ENCODE data around the gene ADCY2.

The ADCY2 gene

GRCh38 chr5:7690557-7690956, 294.6 kb downstream of the ADCY2 start:
- no peaks in the 10 kb centered on the region for H3K9me3 ChIP-seq (ENCODE audit: insufficient read depth, low read length)
- TF ChIP-seq ZNF274 (IDR thresholded peaks at IDR 0.05; ENCODE audit: low read depth, low read length) (no peak), YY1 (IDR thresholded peaks at IDR 0.05; ENCODE audit: insufficient read depth, insufficient read length) (no peak), SUZ12 (IDR thresholded peaks at IDR 0.05; ENCODE audit: extremely low read depth, insufficient read depth, insufficient read length) (no peak)
- no peaks in the 10 kb centered on the region for H3K4me1 ChIP-seq (ENCODE audit: insufficient read depth, insufficient read length)
- no peak for DNase-seq (ENCODE audit: low read depth, low spot score)
- H3K27me3 ChIP-seq (ENCODE audit: insufficient read depth, insufficient read length) = no peaks in the 10 kb centered on the region
- H3K36me3 ChIP-seq (ENCODE audit: insufficient read depth, insufficient read length, low read length) = no peaks in the 10 kb centered on the region
- H3K9ac ChIP-seq (ENCODE audit: insufficient read length, low read depth) = no peak overlapping the region
- no peak overlapping the region for H3K4me3 ChIP-seq (ENCODE audit: insufficient read length, low read depth)

GRCh38 chr5:7705261-7705660, 309.3 kb downstream of the ADCY2 start:
- DNase-seq (ENCODE audit: low read depth, low spot score) = no peak
- H3K36me3 ChIP-seq (ENCODE audit: insufficient read depth, insufficient read length, low read length) = peaks cover 4% of the 10 kb centered on the region
- H3K4me3 ChIP-seq (ENCODE audit: insufficient read length, low read depth) = no peak overlapping the region
- no peaks in the 10 kb centered on the region for H3K9me3 ChIP-seq (ENCODE audit: insufficient read depth, low read length)
- no peaks in the 10 kb centered on the region for H3K27me3 ChIP-seq (ENCODE audit: insufficient read depth, insufficient read length)
- no peak for TF ChIP-seq SUZ12 (IDR thresholded peaks at IDR 0.05; ENCODE audit: extremely low read depth, insufficient read depth, insufficient read length)
- H3K4me1 ChIP-seq (ENCODE audit: insufficient read depth, insufficient read length) = no peaks in the 10 kb centered on the region
- H3K9ac ChIP-seq (ENCODE audit: insufficient read length, low read depth) = no peak overlapping the region

DNA sequence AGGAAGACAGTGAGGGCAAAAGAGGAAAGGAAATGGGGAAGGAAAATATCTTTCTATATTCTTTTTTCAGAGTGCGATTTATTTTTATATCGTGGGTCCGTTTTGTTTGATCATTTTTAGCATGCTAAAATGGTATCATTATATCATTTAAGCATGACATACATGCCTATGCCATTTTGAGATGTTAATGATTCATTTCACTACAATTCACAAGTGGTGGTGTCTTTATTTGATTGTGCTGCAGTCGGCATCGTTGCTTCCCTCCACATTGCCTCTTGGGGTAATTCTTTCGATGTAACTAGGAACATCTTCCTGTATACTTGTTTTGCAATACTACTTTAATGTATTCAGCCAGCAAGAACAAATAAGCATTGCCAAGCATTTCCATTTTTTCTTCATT, 309.8 kb downstream of the ADCY2 start:
- no peak for TF ChIP-seq ZNF274 (IDR thresholded peaks at IDR 0.05; ENCODE audit: low read depth, low read length)
- no peaks in the 10 kb centered on the region for H3K27me3 ChIP-seq (ENCODE audit: insufficient read depth, insufficient read length)
- H3K9ac ChIP-seq (ENCODE audit: insufficient read length, low read depth) = no peak overlapping the region
- H3K4me3 ChIP-seq (ENCODE audit: insufficient read length, low read depth) = no peak overlapping the region
- H3K4me1 ChIP-seq (ENCODE audit: insufficient read depth, insufficient read length) = no peaks in the 10 kb centered on the region
- DNase-seq (ENCODE audit: low read depth, low spot score) = no peak
- H3K36me3 ChIP-seq (ENCODE audit: insufficient read depth, insufficient read length, low read length) = peaks cover 4% of the 10 kb centered on the region
- H3K9me3 ChIP-seq (ENCODE audit: insufficient read depth, low read length) = no peaks in the 10 kb centered on the region

DNA sequence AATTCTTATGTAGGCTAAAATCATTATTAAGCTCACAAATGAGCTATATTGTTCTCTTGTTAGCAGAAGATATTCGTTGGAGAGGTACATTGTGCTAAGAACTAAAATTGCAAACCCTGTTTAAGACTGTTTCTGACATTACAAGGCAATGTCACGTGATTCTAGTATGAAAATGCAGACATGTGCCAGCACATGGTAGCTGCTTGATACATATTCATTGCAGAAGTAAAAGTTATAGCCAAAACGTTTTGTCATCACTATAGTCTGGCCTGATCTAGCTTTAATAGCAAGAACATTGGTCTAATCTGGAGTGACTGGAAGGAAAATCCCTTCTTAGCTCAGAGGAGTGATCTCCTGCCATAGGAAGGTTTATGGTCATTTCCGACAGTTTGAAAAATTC, 310.3 kb downstream of the ADCY2 start:
- Histone ChIP-seq H3K36me3 (ENCODE audit: insufficient read depth, insufficient read length, low read length) (peaks cover 4% of the 10 kb centered on the region), H3K9ac (ENCODE audit: insufficient read length, low read depth) (no peak overlapping the region), H3K9me3 (ENCODE audit: insufficient read depth, low read length) (no peaks in the 10 kb centered on the region), H3K4me3 (ENCODE audit: insufficient read length, low read depth) (no peak overlapping the region), H3K27me3 (ENCODE audit: insufficient read depth, insufficient read length) (no peaks in the 10 kb centered on the region), H3K4me1 (ENCODE audit: insufficient read depth, insufficient read length) (no peaks in the 10 kb centered on the region)
- TF ChIP-seq ZNF274 (IDR thresholded peaks at IDR 0.05; ENCODE audit: low read depth, low read length) (no peak), SUZ12 (IDR thresholded peaks at IDR 0.05; ENCODE audit: extremely low read depth, insufficient read depth, insufficient read length) (no peak), YY1 (IDR thresholded peaks at IDR 0.05; ENCODE audit: insufficient read depth, insufficient read length) (no peak)
- DNase-seq (ENCODE audit: low read depth, low spot score) = no peak

- H3K4me3 ChIP-seq (ENCODE audit: insufficient read length, low read depth) = no peak overlapping the region
- peaks cover 1% of the 10 kb centered on the region for H3K36me3 ChIP-seq (ENCODE audit: insufficient read depth, insufficient read length, low read length)
- no peaks in the 10 kb centered on the region for H3K27me3 ChIP-seq (ENCODE audit: insufficient read depth, insufficient read length)
- no peak for TF ChIP-seq ZNF274 (IDR thresholded peaks at IDR 0.05; ENCODE audit: low read depth, low read length)
- no peaks in the 10 kb centered on the region for H3K9me3 ChIP-seq (ENCODE audit: insufficient read depth, low read length)
- H3K9ac ChIP-seq (ENCODE audit: insufficient read length, low read depth) = no peak overlapping the region
- DNase-seq (ENCODE audit: low read depth, low spot score) = no peak
- H3K4me1 ChIP-seq (ENCODE audit: insufficient read depth, insufficient read length) = no peaks in the 10 kb centered on the region
These were observed 318.2 kb downstream of the ADCY2 start for GRCh38 chr5:7714119-7714518.

GRCh38 chr5:7714697-7715096, 318.8 kb downstream of the ADCY2 start:
- TF ChIP-seq YY1 (IDR thresholded peaks at IDR 0.05; ENCODE audit: insufficient read depth, insufficient read length) = no peak
- no peak for TF ChIP-seq SUZ12 (IDR thresholded peaks at IDR 0.05; ENCODE audit: extremely low read depth, insufficient read depth, insufficient read length)
- no peak for TF ChIP-seq ZNF274 (IDR thresholded peaks at IDR 0.05; ENCODE audit: low read depth, low read length)
- no peak for DNase-seq (ENCODE audit: low read depth, low spot score)
- no peaks in the 10 kb centered on the region for H3K4me1 ChIP-seq (ENCODE audit: insufficient read depth, insufficient read length)

GRCh38 chr5:7717691-7718090, 321.8 kb downstream of the ADCY2 start:
- Histone ChIP-seq H3K9me3 (ENCODE audit: insufficient read depth, low read length) (no peaks in the 10 kb centered on the region), H3K36me3 (ENCODE audit: insufficient read depth, insufficient read length, low read length) (no peaks in the 10 kb centered on the region), H3K4me1 (ENCODE audit: insufficient read depth, insufficient read length) (no peaks in the 10 kb centered on the region), H3K27me3 (ENCODE audit: insufficient read depth, insufficient read length) (no peaks in the 10 kb centered on the region), H3K4me3 (ENCODE audit: insufficient read length, low read depth) (no peak overlapping the region), H3K9ac (ENCODE audit: insufficient read length, low read depth) (no peak overlapping the region)
- no peak for TF ChIP-seq SUZ12 (IDR thresholded peaks at IDR 0.05; ENCODE audit: extremely low read depth, insufficient read depth, insufficient read length)
- TF ChIP-seq YY1 (IDR thresholded peaks at IDR 0.05; ENCODE audit: insufficient read depth, insufficient read length) = no peak
- no peak for TF ChIP-seq ZNF274 (IDR thresholded peaks at IDR 0.05; ENCODE audit: low read depth, low read length)
- no peak for DNase-seq (ENCODE audit: low read depth, low spot score)

More at GRCh38 chr5:7714697-7715096, 318.8 kb downstream of the ADCY2 start:
- H3K36me3 ChIP-seq (ENCODE audit: insufficient read depth, insufficient read length, low read length) = no peaks in the 10 kb centered on the region
- no peaks in the 10 kb centered on the region for H3K27me3 ChIP-seq (ENCODE audit: insufficient read depth, insufficient read length)
- no peaks in the 10 kb centered on the region for H3K9me3 ChIP-seq (ENCODE audit: insufficient read depth, low read length)
- no peak overlapping the region for H3K9ac ChIP-seq (ENCODE audit: insufficient read length, low read depth)
- no peak overlapping the region for H3K4me3 ChIP-seq (ENCODE audit: insufficient read length, low read depth)

DNA sequence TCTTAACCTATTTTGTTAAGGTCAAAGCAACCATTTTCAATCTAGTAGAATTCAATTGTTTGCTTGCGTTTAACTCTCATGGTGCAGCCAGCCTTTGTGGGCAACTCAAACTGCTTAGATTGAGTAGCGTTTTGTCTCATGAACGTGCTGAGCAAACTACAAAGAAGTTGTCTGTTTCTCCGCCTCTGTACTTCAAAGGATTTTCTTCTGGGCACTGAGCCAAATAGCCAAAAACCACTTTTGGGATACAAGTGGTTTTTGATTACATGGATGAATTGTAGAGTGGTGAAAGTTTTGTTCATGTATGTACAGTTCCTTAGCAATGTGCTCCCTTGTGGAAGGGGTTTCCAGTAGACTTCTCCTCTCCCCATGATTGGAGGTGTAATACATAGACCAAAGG, 332.1 kb downstream of the ADCY2 start:
- DNase-seq (ENCODE audit: low read depth, low spot score) = no peak
- H3K4me1 ChIP-seq (ENCODE audit: insufficient read depth, insufficient read length) = no peaks in the 10 kb centered on the region
- no peak overlapping the region for H3K4me3 ChIP-seq (ENCODE audit: insufficient read length, low read depth)
- H3K9me3 ChIP-seq (ENCODE audit: insufficient read depth, low read length) = no peaks in the 10 kb centered on the region
- no peaks in the 10 kb centered on the region for H3K36me3 ChIP-seq (ENCODE audit: insufficient read depth, insufficient read length, low read length)
- TF ChIP-seq YY1 (IDR thresholded peaks at IDR 0.05; ENCODE audit: insufficient read depth, insufficient read length) (no peak), SUZ12 (IDR thresholded peaks at IDR 0.05; ENCODE audit: extremely low read depth, insufficient read depth, insufficient read length) (no peak), ZNF274 (IDR thresholded peaks at IDR 0.05; ENCODE audit: low read depth, low read length) (no peak)
- H3K9ac ChIP-seq (ENCODE audit: insufficient read length, low read depth) = no peak overlapping the region
- no peaks in the 10 kb centered on the region for H3K27me3 ChIP-seq (ENCODE audit: insufficient read depth, insufficient read length)
